A172 (cell line): ENCODE measurements around the gene SLC35F3. TPM values are rescaled to one million over a fixed set of nuclear protein-coding genes. Genes with fewer than 3 reads are reported as not detected.

Source experiments
- DNase-seq: peaks from one replicate; pipeline ENCODE4 v3.0.0-alpha.2; 2015; ENCODE audit warnings: low spot score
- total RNA-seq: library from RNA; depleted of rRNA; stranded (reverse); fragments of >200 nt; shearing (Covaris generic); gene quantifications from 2 replicates; pipeline ENCODE4 v1.2.3, GENCODE V29; 2014

The SLC35F3 gene
- total RNA-seq, 1 experiment from 2014 or later, result not detected

DNA sequence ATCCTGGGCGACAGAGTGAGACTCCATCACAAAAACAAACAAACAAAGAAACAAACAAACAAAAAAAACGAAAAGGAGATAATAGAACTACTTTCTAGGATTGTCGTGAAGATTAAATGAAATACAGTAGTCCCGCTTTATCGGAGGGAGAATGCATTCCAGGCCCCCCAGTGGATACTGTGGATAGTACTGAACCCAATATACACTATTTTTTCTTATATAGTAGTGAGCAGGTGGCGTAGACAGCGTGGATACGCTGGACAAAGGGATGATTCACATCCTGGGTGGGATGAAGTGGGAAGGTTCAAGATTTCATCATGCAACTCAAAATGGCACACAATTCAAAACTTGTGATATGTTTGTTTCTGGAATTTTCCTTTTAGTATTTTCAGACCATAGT lies 8.0 kb downstream of the SLC35F3 start:
- peak; percentile 62 for DNase-seq

- peak; percentile 38 for DNase-seq
These were observed 8.4 kb downstream of the SLC35F3 start for GRCh38 chr1:233912909-233913308.

DNA sequence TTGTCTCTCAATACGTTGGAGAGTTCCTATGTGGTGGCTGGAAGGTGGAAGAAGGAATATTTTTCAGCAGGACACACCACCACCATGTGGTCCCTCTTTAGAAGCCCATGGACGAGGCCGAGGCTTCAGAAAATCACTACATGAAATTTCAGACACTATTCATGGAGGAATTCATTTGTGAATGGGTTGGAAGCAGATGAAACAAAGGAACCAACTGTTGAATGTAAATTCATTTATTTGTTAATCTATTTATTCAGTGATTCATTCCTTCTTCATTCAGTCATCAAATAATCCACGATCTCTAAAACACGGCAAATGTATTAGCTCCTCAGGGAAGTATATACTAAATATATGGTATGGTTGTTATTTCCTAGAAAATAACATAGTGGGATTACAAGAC lies 12.2 kb downstream of the SLC35F3 start:
- DNase-seq, result peak; percentile 54

DNA sequence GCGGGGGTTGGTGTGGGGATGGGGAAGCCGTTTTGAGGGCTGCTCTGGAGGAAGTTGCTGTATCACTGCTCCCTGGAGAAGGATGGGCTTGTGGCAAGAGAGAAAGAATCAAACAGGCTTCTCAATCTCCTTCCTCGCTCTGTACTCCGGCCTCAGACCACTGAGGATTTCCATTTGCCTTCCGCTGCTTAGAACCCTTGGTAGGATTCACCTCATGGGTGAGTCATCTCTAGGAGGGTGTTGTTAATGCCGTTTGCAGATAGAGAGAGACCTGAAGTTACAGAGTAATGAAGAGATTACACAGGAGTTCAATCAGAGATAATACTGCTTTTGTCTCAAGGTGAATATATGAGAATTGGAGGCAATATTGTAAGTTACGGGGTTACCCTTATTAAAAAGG lies 15.3 kb downstream of the SLC35F3 start:
- DNase-seq, result no peak

- DNase-seq, result no peak
These were observed 23.6 kb downstream of the SLC35F3 start for GRCh38 chr1:233928123-233928522.

DNA sequence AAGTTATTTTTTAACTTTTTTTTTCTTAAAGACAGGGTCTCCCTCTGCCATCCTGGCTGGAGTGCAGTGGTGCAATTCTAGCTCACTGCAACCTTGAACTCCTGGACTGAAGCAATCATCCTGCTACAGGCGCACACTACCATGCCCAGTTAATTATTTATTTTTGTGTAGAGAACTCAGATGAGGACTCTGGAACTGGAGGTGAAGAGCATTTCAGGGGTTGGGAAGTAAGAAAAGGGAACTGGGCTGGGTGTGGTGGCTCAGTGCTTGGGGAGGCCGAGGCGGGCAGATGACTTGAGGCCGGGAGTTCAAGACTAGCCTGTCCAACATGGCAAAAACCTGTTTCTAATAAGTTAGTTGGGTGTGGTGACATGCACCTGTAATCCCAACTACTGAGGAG lies 28.9 kb downstream of the SLC35F3 start:
- DNase-seq, result no peak

- DNase-seq, result no peak
These were observed 30.9 kb downstream of the SLC35F3 start for GRCh38 chr1:233935297-233935868.

- DNase-seq, result no peak
These were observed 31.9 kb downstream of the SLC35F3 start for GRCh38 chr1:233936422-233936821.

DNA sequence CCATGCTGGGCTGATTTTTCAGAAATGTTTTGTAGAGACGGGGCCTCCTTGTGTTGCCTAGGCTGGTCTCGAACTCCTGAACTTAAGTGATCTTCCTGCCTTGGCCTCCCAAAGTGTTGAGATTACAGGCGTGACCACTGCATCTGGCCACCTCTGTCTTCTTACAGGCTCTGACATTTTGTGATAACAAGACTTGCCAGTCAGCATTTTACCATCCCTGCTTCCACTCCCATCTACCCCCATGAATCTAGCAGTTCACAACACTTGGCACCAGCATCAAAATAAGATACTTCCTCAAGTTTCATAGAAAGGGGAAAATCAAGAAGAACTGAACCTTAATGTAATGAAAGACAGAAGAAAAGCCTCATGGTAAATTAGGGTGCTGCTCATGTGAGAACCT lies 32.4 kb downstream of the SLC35F3 start:
- no peak for DNase-seq

GRCh38 chr1:233938476-233938875 lies 34.0 kb downstream of the SLC35F3 start:
- DNase-seq, result no peak

GRCh38 chr1:233939451-233939850 lies 35.0 kb downstream of the SLC35F3 start:
- DNase-seq, result no peak

DNA sequence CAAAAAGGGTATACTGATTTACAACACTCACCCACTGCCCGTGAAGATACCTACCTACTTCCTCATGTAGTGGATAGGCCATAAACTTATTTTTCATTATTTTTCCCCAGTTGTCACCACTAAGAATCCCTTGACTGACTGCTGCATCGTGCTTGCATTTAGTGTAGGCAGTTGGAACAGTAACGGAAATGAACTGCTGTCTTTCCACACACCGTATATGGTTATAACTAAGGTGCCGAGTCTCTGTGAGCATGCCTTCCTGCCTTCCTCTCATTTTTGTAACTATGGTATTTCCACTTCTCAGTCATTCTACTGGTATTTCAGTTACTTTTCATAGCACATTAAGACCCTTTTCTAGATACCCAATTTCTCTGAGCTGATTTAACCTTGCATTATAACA lies 36.4 kb downstream of the SLC35F3 start:
- no peak for DNase-seq

DNA sequence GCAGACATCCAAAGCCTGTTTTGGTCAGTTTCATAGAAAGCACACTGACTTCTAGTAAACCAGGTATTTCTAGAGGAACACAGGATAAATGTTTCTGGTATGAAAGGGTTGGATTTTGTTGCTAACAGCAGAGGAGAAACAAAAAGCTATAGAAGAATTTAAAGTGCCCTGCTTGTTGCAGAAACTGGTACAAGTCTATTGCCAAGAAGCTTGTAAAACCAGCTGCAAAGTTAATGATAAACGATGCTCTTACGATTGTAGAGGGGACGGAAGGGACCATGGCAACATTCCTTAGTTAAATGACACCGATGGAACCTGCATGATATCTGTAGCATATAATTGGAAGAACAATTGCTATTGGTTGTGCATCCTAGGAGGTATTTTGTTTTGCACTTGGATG lies 40.1 kb downstream of the SLC35F3 start:
- DNase-seq, result no peak

- peak; percentile 91 for DNase-seq
These were observed 41.1 kb downstream of the SLC35F3 start for GRCh38 chr1:233945573-233945972.

DNA sequence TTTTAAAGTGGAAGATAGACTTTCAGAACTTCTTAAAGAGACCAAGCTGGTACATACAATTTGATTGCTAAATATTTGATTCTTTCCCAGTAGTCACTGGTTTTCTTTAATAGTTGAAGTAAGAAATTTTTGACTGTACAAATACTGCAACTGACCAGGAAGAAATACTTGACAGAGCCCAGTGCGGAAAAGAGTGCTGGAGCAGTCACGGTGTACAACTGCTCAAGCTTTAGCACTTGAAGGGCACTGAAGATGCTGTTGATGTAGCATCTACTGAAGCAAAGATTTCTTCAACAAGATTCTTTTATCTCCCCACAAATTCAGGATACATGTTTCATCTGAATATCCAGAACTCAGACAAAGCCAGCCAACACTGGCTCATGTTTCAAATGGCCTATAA lies 41.5 kb downstream of the SLC35F3 start:
- DNase-seq, result no peak

DNA sequence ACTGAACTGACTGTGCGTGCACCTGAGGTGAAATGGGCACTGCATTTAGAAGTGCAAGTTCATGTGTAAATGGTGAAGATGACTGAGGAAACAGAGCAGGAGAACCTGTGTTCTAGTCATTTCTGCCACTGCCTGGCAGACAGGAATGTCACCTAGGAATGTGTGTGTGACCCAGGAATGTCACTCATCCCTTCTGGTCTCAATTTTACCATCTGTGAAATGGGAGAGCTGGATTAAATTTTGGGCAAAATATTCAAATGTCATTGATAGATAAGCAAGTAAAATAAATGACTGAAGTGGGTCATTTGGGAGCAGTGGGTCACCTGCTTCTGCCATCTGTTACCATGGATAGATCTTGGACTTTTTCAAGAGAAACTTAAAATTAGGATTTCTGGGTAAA lies 42.2 kb downstream of the SLC35F3 start:
- DNase-seq, result no peak

- no peak for DNase-seq
These were observed 47.3 kb downstream of the SLC35F3 start for GRCh38 chr1:233951804-233952203.

GRCh38 chr1:233957691-233958090 lies 53.2 kb downstream of the SLC35F3 start:
- DNase-seq, result no peak

GRCh38 chr1:233959102-233959501 lies 54.6 kb downstream of the SLC35F3 start:
- DNase-seq, result no peak

DNA sequence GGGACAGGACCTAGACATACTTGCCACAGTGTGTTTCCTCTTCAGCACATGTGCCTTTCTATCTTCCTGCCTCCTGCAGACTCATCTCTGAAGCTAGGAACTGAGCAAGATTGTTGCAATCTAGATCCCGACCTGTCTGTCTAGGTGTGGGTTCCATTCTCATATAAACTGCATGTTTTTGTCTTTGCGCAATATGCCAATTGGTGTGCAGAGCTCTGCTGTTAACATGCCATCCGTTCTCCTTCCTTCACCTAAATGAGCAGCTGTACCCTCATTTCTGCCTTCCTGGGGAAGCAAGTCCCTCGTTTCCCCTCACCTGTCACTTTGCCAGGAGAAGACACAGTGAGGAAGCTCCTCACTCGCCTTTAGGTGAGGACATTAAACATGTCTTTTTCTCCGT lies 55.5 kb downstream of the SLC35F3 start:
- no peak for DNase-seq

GRCh38 chr1:233960386-233960785 lies 55.9 kb downstream of the SLC35F3 start:
- no peak for DNase-seq

GRCh38 chr1:233962878-233963277 lies 58.4 kb downstream of the SLC35F3 start:
- no peak for DNase-seq

DNA sequence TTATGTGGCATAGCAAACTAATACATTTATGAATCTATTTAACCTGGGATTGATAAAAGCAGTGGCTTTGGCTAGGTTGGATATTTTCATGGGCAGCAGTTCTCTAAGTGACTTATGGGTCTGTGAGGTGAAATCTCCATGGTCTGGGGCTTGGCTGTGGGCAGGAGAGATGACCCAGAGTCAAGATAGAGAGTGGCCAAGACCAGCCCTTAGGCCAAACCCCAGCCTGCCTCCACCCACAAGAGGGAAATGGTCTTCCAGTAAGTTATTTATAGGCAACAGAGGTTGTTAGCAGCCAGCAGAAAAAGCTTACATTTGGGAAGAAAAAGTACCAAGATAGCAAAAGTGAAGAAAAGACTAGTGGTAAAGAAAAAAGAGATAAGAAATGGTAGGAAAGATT lies 61.4 kb downstream of the SLC35F3 start:
- no peak for DNase-seq

DNA sequence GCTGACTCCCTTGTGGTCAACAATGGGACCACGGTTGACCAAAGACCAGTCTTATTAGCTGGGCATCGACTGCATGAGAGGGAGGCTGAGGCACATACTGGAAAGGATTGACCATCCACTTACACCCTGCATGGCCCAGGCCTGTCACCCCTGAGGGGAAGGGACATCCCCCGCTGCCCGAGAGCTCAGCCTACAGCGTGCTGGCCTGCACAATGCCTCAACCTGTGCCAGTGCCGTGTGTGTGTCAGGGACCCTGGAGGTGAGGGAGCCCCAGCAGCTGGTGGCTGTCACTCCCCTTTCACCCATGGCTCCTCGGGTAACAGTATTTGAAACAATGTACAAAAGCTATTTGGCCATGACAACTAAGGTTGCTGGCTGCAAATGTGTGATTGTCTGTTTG lies 67.3 kb downstream of the SLC35F3 start:
- DNase-seq, result no peak

DNA sequence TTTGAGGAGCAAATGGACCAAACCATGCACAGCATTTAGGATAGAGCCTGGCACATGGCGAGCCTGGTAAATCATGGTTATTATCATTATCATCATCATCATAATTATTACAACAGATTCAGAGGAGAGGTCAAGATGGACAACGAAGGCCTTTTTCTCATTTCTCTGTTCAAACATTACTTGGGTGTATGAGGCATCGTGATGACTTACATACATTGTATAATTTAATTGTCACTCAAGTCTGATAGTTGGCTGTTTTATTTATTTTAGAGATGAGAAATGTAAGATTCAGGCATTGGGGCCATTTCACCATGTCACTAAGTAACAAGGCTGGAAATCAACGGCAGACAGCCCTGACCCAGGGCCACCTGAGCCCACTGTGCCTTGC lies 68.1 kb downstream of the SLC35F3 start:
- DNase-seq, result no peak
